Activated naive CD8-positive, alpha-beta T cell treated with anti-CD3 and anti-CD28 coated beads, Interleukin-2, amount 50 U/mL, for 24 hours (primary cell): ENCODE measurements around the gene LRMDA.

Experiments
- ATAC-seq: fragments of 150-1000 bp; cut with Tn5 transposase; one replicate; pipeline ENCODE4 v1.10.0; 2021
- DNase-seq: peaks from one replicate; pipeline ENCODE4 v3.0.0; 2021
- H3K27ac Mint-ChIP-seq: one replicate; pipeline ENCODE4 v1.8.0; 2021; ENCODE audit warnings: mild to moderate bottlenecking, mixed read lengths
- H3K27me3 Mint-ChIP-seq: one replicate; pipeline ENCODE4 v1.8.0; 2021; ENCODE audit warnings: mixed read lengths
- H3K36me3 Mint-ChIP-seq: one replicate; pipeline ENCODE4 v1.8.0; 2021; ENCODE audit warnings: low read depth, mixed read lengths
- H3K4me1 Mint-ChIP-seq: one replicate; pipeline ENCODE4 v1.8.0; 2021; ENCODE audit warnings: mixed read lengths
- H3K4me3 Mint-ChIP-seq: one replicate; pipeline ENCODE4 v1.8.0; 2021; ENCODE audit warnings: mild to moderate bottlenecking, moderate library complexity, mixed read lengths
- H3K9me3 Mint-ChIP-seq: one replicate; pipeline ENCODE4 v1.8.0; 2021; ENCODE audit warnings: mixed read lengths

LRMDA gene

DNA sequence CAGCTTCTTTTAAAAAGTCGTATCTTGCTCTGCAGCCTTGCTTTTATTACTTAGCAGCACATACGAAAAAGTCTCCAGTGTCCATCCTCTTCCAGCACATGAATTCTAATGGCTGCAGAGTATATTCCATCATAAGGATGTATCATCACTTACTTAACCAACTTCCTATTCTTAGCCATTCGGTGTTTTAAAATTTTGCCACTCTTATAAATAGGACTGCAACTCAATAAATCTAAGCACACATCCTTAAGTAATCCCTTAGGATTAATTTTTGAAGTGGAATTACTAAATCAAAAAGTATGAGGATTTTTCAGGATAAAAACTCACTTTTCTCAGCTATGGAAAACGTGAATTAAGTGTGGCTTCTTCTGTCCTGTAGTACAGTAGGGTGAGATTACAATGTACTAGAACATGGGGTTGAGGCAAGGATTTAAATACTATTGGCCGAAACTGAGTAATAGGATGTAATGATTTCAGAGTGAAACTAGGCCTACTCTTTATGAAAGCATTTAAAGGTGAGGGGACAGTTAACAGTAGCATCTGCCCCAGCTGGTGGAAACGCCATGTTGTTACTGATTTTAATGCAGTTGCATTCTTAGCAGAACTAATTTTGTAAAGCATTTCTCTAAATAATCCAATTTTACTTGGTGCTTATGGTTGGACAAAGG is 1035.5 kb downstream of the LRMDA start:
- peaks cover 5% of the 10 kb centered on the region for H3K9me3 Mint-ChIP-seq
- ATAC-seq (no peak), DNase-seq (no peak)
- H3K27me3 Mint-ChIP-seq: no peaks in the 10 kb centered on the region
- H3K36me3 Mint-ChIP-seq: no peaks in the 10 kb centered on the region
- no peak overlapping the region for H3K27ac Mint-ChIP-seq
- no peak overlapping the region for H3K4me3 Mint-ChIP-seq
- H3K4me1 Mint-ChIP-seq: no peaks in the 10 kb centered on the region

DNA sequence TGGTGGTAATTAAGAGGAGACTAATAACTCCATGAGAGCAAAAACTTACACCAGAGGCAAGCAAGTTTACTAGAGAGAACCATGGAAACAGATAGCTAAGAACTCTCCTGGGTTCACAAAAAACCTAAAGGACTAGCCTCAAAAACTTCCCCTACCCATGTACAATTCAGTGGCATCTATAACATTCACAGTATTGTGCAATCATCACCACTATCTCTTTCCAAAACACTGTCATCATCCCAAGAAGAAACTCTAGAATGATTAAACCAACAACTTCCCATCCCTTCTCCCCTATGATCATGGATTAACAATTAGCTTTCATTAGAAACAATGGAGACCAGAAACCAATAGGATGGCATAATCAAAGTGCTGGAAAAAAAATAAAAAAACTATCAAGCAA is 1038.3 kb downstream of the LRMDA start:
- Mint-ChIP-seq H3K27me3 (no peaks in the 10 kb centered on the region), H3K4me1 (no peaks in the 10 kb centered on the region), H3K9me3 (peaks cover 3% of the 10 kb centered on the region), H3K36me3 (no peaks in the 10 kb centered on the region), H3K4me3 (no peak overlapping the region), H3K27ac (no peak overlapping the region)
- no peak for ATAC-seq
- no peak for DNase-seq

DNA sequence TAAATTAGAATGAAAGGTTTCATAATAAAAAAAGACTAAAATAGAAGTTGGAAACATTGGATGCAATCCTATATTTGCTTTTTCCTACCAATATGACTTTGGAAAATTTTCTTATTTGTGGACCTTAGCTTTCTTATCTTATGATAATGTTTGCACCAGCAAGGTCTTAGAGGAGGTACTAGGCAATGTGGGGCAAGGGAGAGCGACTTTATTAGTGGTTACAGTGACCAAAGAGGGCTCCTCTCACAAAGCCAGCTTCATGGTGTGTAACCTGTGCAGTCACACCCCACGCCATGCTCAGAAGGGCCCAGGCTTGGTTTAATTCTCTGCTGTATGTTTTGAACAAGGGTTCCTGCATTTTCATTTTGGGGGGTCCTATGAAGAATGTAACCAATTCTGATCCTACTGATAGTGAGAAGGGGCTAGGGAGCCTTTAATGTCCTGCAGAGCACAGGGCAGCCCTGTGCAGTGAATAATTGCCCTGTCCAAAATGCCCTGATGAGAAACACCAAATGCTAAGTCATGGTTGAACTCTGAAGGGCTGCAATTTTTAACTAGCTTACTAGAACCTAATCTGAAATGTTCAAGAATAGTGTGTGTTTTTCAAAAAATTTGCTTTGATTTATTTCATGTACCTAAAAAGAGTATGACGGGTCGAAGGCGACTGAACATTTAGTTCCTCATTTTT is 1047.8 kb downstream of the LRMDA start:
- Mint-ChIP-seq H3K36me3 (no peaks in the 10 kb centered on the region), H3K4me3 (no peak overlapping the region), H3K27me3 (no peaks in the 10 kb centered on the region), H3K9me3 (no peaks in the 10 kb centered on the region), H3K4me1 (no peaks in the 10 kb centered on the region), H3K27ac (no peak overlapping the region)
- no peak for DNase-seq
- ATAC-seq: no peak

DNA sequence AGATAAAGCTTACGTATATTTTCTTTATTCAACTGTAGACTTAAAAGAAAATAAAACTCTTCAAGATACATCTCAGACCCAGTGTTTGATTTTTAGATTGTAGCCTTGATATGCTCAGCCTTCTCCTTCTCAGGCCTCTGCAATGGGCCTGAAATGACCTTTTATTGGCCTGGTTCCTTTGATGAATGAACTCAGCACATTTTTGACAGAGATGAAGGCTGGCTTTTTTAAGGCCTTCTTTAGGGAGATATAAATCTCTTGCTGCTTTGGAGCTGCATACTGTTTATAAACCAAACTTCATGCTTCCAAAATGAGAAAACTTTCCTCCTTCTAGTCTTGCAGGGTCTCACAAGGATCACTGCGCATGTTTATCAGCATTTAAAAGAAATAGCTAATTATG is 1049.8 kb downstream of the LRMDA start:
- Mint-ChIP-seq H3K4me3 (no peak overlapping the region), H3K4me1 (no peaks in the 10 kb centered on the region), H3K27ac (no peak overlapping the region), H3K9me3 (no peaks in the 10 kb centered on the region), H3K36me3 (no peaks in the 10 kb centered on the region), H3K27me3 (no peaks in the 10 kb centered on the region)
- DNase-seq: no peak
- no peak for ATAC-seq

DNA sequence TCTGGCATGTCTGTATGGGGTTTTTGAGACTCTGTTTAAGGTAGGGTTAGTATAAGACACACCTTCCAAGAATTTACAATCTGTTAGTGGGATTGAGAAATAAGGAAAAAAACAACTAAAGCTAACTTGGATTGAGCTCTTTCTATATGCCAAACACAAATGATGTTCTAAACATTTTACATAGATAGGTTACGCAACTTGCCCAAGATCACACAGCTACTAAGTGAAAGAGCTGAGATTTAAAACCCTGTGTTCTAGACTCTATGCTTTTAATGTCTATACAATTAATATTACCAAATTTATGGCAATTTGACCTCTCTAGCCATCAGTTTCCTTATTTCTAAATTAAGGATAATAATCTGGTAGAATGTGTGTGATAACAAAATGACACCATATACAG is 1056.2 kb downstream of the LRMDA start:
- H3K4me1 Mint-ChIP-seq: no peaks in the 10 kb centered on the region
- H3K36me3 Mint-ChIP-seq: no peaks in the 10 kb centered on the region
- no peak overlapping the region for H3K4me3 Mint-ChIP-seq
- no peak for ATAC-seq
- no peaks in the 10 kb centered on the region for H3K27me3 Mint-ChIP-seq
- H3K9me3 Mint-ChIP-seq: peaks cover 43% of the 10 kb centered on the region
- DNase-seq: no peak
- H3K27ac Mint-ChIP-seq: no peak overlapping the region

DNA sequence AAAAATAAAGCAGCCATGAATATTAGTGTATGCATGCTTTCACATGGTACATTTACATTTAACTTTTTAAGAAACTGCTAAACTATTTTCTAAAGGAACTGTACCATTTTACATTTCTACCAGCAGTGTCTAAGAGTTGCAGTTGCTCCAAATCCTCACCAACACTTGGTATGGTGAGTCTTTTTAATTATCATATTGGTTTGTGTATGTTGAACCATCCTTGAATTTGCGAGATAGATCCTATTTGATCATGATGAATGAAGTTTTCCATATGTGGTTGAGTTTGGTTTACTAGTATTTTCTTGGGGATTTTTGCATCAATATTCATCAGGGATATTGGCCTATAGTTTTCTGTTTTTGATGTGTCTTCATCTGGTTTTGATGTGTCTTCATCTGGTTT is 1057.2 kb downstream of the LRMDA start:
- peaks cover 43% of the 10 kb centered on the region for H3K9me3 Mint-ChIP-seq
- H3K27me3 Mint-ChIP-seq: no peaks in the 10 kb centered on the region
- H3K4me3 Mint-ChIP-seq: no peak overlapping the region
- no peak overlapping the region for H3K27ac Mint-ChIP-seq
- DNase-seq (no peak), ATAC-seq (no peak)
- no peaks in the 10 kb centered on the region for H3K4me1 Mint-ChIP-seq
- H3K36me3 Mint-ChIP-seq: no peaks in the 10 kb centered on the region

DNA sequence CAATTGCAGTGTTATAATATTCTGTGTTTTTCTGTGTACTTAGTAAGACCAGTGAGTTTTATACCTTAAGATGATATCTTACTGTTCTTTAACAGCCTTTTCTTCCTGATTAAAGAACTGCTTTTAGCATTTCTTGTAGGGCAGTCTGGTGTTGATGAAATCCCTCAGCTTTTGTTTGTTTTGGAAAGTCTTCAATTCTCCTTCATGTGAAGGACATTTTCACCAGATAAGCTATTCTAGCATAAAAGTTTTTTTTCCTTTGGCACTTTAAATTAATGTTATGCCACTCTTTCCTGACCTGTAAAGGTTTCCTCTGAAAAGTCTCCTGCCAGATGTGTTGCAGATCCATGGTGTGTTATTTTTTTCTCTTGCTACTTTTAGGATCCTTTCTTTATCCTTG is 1059.8 kb downstream of the LRMDA start:
- peaks cover 43% of the 10 kb centered on the region for H3K9me3 Mint-ChIP-seq
- H3K4me3 Mint-ChIP-seq: no peak overlapping the region

DNA sequence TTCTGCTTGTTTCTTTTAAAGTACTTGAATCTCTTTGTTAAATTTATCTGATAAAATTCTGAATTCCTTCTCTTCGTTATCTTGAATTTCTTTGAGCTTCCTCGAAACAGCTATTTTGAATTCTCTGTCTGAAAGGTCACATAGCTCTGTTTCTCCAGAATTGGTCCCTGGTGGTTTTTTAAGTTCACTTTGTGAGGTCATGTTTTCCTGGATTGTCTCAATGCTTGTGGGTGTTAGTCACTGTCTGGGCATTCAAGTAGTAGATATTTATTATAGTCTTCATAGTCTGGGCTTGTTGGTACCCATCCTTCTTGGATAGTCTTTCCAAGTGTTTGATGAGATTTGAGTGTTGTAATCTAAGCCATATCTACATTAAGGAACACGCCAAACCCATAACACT is 1060.6 kb downstream of the LRMDA start:
- H3K9me3 Mint-ChIP-seq: peaks cover 41% of the 10 kb centered on the region
- H3K4me1 Mint-ChIP-seq: no peaks in the 10 kb centered on the region
- DNase-seq (no peak), ATAC-seq (no peak)
- no peaks in the 10 kb centered on the region for H3K36me3 Mint-ChIP-seq
- no peak overlapping the region for H3K4me3 Mint-ChIP-seq
- H3K27ac Mint-ChIP-seq: no peak overlapping the region
- H3K27me3 Mint-ChIP-seq: no peaks in the 10 kb centered on the region

More for the DNA sequence above, 1059.8 kb downstream of the LRMDA start:
- no peak overlapping the region for H3K27ac Mint-ChIP-seq
- H3K36me3 Mint-ChIP-seq: no peaks in the 10 kb centered on the region
- no peak for DNase-seq
- H3K4me1 Mint-ChIP-seq: no peaks in the 10 kb centered on the region
- no peak for ATAC-seq
- H3K27me3 Mint-ChIP-seq: no peaks in the 10 kb centered on the region

DNA sequence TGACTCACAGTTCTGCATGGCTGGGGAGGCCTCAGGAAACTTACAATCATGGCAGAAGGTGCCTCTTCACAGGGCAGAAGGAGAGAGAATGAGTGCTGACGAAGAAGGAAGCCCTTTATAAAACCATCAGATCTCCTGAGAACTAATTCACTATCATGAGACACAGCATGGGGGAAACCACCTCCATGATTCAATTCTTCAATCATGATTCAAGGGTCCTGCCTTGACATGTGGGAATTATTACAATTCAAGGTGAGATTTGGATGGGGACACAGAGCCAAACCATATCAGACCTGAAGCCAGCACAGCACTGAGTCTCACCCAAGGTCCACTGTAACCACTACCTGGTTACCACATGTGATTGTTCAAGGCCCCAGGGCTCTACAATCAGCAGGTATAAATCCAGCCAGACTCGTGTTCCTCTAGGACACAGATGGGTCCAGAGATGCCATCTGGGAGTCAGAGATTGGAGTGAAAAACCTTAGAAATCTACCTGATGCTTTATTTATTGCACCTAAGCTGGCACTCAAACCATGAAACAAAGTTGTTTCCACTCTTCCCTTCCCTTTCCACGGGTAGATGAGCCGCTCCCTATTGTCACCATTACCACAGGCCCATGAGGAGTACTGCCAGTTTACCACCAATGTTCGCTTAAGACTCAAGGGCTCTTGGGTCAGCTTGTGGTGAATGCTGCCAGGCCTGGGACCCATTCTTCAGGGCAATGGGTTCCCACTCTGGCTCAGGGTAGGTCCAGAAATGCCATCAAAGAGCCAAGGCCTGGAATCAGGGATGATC is 1061.5 kb downstream of the LRMDA start:
- Mint-ChIP-seq H3K27me3 (no peaks in the 10 kb centered on the region), H3K27ac (no peak overlapping the region), H3K9me3 (peaks cover 36% of the 10 kb centered on the region), H3K36me3 (no peaks in the 10 kb centered on the region), H3K4me1 (no peaks in the 10 kb centered on the region), H3K4me3 (no peak overlapping the region)
- ATAC-seq (no peak), DNase-seq (no peak)

DNA sequence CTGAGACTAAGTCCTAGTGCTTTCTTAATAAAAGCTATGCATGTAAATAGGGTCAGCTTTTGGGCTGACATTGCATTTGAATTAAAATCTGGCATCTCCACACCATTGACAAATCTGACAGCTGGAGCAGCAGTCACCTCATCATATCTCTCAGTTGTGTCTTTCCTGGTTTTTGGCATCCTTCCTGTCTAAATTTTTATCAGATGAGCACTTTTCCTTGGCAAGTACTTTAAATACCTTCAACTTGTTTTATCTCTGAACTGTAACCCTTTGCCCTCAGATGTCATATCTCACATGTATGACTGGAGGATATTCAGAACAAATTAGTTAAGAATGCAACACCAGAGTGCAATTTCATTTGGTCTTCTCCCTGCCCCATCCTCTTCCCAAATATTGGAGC is 1066.2 kb downstream of the LRMDA start:
- H3K4me3 Mint-ChIP-seq: no peak overlapping the region
- no peaks in the 10 kb centered on the region for H3K27me3 Mint-ChIP-seq
- DNase-seq (no peak), ATAC-seq (no peak)
- H3K36me3 Mint-ChIP-seq: no peaks in the 10 kb centered on the region
- H3K4me1 Mint-ChIP-seq: no peaks in the 10 kb centered on the region
- no peak overlapping the region for H3K27ac Mint-ChIP-seq
- no peaks in the 10 kb centered on the region for H3K9me3 Mint-ChIP-seq

DNA sequence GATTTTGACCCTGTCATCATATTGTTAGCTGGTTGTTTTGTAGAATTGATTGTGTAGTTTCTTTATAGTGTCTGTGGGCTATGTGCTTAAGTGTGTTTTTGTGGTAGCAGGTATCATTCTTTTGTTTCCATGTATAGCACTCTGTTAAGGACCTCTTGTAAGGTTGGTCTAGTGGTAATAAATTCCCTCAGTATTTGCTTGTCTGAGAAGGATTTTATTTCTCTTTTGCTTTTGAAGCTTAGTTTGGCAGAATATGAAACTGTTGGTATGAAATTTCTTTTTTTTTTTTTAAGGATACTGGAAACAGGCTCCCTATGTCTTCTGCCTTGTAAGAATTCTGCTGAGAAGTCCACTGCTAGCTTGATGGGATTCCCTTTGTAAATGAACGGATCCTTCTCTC is 1073.4 kb downstream of the LRMDA start:
- Mint-ChIP-seq H3K9me3 (peaks cover 18% of the 10 kb centered on the region), H3K27ac (no peak overlapping the region), H3K27me3 (no peaks in the 10 kb centered on the region), H3K4me1 (no peaks in the 10 kb centered on the region), H3K4me3 (no peak overlapping the region), H3K36me3 (no peaks in the 10 kb centered on the region)
- DNase-seq (no peak), ATAC-seq (no peak)

DNA sequence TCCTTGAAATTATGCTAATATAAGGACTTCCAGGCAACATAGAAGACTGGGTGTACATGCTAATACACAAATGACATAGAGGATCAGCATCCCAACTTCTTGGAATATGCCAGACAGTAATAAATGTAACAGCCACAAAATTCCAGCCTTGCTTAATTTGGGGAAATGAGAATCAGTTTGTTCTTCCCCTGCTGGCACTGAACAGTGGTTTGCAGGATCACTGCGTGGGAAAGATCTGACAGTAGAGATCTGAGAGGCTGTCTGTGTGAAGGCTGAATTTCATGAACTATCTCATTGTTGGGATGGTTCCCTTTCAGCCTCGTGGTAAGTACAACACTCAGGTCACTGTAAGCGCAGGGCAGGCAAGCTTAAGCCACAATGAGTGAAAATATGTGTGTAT is 1078.0 kb downstream of the LRMDA start:
- ATAC-seq: no peak
- Mint-ChIP-seq H3K27ac (no peak overlapping the region), H3K9me3 (peaks cover 13% of the 10 kb centered on the region), H3K36me3 (no peaks in the 10 kb centered on the region), H3K4me1 (no peaks in the 10 kb centered on the region), H3K27me3 (no peaks in the 10 kb centered on the region), H3K4me3 (no peak overlapping the region)
- DNase-seq: no peak

DNA sequence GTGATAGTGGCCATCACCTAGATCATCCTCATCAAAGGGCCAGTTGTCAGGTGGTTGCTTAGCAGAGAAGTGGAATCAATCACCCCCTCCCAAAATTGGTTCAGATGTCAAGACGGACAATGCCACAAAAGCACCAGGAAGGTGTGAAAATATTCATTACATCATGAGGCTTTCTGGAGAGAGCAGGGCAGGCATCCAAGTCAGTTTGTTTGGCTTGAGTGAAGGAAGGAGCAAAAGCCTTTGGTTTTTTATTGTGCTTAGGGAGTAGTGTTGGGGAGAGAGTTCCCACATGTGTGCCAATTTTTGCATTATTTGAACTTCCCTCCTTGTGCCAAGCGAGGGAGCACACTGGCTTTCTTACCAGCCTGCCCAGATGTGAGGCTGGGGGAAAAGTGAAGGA is 1082.9 kb downstream of the LRMDA start:
- Mint-ChIP-seq H3K9me3 (peaks cover 5% of the 10 kb centered on the region), H3K4me3 (no peak overlapping the region), H3K27me3 (no peaks in the 10 kb centered on the region), H3K27ac (no peak overlapping the region), H3K4me1 (no peaks in the 10 kb centered on the region), H3K36me3 (no peaks in the 10 kb centered on the region)
- ATAC-seq (no peak), DNase-seq (no peak)

DNA sequence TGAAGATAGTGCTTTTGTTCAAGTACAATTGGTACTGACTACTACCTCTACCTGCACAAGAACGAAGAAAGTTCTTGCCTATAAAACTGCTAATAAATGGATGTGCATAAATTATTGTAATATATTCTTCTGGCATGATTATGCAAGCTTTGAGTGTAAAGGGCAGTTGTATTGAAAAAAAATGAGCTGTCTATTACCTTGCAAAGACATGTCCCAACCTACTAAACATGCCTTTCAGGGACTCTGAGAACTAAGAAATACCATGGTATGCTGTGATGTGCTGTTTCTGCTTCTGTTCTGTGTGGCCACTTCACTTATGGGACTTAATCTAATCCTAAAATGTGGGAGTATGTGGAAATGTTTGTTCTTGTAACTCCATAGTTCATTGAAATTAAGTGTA is 1083.4 kb downstream of the LRMDA start:
- ATAC-seq (no peak), DNase-seq (no peak)
- Mint-ChIP-seq H3K27ac (no peak overlapping the region), H3K27me3 (no peaks in the 10 kb centered on the region), H3K9me3 (peaks cover 5% of the 10 kb centered on the region), H3K36me3 (no peaks in the 10 kb centered on the region), H3K4me3 (no peak overlapping the region), H3K4me1 (no peaks in the 10 kb centered on the region)

DNA sequence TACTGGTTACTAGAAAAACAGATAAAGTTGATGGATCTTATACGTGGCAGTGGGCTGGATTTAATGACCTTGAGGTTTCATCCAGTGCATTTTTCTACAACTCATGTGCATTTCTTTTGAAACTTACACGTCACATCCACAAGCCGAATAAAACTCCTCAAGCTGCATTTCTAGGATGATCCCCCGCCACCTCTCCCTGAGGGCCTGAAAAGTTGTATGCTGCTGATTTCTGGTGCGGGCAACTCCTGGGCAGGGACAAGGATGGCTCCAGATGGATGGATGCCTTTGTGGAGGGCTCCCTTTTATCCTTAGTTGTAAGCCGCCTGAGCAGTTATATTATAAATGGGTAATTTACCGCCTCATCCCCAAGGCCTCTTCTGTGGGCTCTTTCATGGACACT is 1091.1 kb downstream of the LRMDA start:
- no peaks in the 10 kb centered on the region for H3K36me3 Mint-ChIP-seq
- ATAC-seq: no peak
- DNase-seq: no peak
- H3K9me3 Mint-ChIP-seq: no peaks in the 10 kb centered on the region
- no peak overlapping the region for H3K27ac Mint-ChIP-seq
- no peak overlapping the region for H3K4me3 Mint-ChIP-seq
- H3K4me1 Mint-ChIP-seq: no peaks in the 10 kb centered on the region
- H3K27me3 Mint-ChIP-seq: no peaks in the 10 kb centered on the region
